LNCAP (cell line): ENCODE measurements around the gene LRBA.

Source experiments
- TF ChIP-seq, protein P1 (sequence below): fragments of 450-650 bp; IDR thresholded peaks from 2 replicates; pipeline ENCODE4 v1.5.1; 2017; ENCODE audit warnings: mild to moderate bottlenecking

LRBA gene

DNA sequence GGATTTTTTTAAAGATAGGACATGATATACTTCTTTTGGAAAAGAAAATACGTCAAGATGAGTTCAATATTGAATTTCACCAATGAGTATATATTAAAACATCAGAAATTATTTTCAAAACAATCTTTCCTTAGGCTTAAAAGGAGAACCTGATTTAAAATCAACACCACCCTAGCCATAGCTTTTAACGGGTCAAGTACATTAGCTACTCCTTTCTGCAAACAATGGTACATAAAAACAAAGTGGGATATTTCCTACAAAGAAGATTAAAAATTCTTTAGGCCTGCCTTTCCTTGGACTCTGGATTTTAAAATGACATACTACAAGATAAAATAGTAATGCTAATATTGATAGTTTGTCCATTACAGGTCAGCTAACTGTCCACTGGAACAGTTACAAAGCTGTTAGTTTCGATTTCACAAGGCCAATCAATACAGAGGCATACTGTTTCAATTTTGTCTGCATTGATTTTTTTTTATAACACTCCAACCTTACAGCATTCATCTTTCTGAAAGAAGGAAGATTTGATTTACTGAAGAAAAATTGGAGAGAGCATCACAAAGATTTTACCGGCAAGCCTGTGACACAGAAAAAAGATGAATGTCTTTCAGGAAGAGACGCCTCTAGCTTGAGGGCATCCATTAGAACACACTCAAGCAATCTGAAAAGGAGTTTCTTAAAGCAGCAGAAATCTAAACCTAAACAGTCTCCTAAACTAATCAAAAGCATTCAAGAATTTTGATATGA, 335.9 kb downstream of the LRBA start:
- TF ChIP-seq, protein P1, sequence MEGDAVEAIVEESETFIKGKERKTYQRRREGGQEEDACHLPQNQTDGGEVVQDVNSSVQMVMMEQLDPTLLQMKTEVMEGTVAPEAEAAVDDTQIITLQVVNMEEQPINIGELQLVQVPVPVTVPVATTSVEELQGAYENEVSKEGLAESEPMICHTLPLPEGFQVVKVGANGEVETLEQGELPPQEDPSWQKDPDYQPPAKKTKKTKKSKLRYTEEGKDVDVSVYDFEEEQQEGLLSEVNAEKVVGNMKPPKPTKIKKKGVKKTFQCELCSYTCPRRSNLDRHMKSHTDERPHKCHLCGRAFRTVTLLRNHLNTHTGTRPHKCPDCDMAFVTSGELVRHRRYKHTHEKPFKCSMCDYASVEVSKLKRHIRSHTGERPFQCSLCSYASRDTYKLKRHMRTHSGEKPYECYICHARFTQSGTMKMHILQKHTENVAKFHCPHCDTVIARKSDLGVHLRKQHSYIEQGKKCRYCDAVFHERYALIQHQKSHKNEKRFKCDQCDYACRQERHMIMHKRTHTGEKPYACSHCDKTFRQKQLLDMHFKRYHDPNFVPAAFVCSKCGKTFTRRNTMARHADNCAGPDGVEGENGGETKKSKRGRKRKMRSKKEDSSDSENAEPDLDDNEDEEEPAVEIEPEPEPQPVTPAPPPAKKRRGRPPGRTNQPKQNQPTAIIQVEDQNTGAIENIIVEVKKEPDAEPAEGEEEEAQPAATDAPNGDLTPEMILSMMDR = no peak

DNA sequence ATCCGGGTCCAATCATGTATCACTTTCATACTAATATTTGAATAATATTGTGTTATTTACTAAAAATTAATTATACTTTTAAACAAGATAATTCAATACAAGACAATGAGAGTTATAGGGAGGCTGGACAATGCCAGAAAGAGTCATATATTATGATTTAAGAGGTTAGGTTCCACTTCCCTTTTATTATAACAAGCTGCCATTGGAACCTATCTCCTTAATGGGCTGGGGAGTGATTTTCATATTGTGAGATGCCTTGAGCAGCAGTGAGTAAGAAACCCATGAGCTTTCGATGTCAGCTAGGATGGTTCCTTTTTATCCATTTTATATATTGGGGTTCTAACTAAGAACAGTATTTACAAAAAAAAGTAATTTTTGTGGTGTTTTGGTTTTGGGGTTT, 341.3 kb downstream of the LRBA start:
- TF ChIP-seq, protein P1 = no peak

DNA sequence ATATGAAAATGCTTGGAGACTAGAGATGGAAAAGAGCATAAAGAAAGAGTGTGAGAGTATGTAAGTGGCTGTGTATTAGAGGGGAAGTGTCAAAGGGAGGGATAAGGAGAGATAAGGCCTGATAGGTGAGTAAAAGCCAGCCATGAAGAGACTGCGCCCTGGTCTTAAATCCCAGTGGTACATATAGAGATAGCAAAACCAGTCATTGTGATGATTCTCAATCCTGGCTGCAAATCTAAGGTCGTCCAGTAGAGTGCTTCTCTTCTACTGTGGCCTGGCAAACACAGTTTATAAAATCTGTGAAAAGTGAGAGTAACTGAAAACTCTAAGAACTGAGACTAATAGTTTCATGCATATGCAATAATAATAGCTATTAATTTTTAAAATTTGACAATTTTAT, 346.3 kb downstream of the LRBA start:
- TF ChIP-seq, protein P1 = no peak

DNA sequence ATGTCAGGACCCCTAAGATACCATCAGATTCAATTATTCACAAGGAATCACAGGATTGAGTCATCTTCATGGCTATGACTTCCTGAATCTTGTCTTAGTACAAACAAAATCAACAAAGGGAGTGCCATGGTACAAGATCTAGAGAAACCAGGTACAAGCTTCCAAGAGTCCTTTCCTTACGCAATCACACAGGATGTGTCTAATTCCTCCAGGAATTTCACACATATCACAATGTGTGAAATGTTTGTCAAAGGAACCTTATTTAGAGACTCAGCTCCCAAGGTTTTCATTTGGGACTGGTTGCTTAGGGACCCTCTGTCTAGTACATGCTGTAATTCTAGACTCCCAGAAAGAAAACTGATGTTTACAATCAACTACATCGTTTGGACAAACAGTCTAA, 350.1 kb downstream of the LRBA start:
- TF ChIP-seq, protein P1 = no peak

DNA sequence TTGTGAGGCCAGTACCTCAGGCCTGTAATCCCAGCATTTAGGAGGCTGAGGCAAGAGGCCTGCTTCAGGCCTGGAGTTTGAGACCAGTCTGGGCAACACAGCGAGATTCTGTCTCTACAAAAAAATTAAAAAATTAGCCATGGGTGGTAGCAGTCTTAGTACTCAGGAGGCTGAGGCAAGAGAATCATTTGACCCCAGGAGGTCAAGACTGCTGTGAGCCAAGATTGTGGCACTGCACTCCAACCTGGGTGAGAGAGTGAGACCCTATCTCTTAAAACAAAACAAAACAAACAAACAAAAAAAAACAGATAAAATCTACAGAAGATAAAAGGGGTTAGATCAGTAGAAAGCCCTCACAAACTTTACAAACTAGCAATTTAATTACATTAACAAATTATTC, 352.4 kb downstream of the LRBA start:
- TF ChIP-seq, protein P1 = no peak

DNA sequence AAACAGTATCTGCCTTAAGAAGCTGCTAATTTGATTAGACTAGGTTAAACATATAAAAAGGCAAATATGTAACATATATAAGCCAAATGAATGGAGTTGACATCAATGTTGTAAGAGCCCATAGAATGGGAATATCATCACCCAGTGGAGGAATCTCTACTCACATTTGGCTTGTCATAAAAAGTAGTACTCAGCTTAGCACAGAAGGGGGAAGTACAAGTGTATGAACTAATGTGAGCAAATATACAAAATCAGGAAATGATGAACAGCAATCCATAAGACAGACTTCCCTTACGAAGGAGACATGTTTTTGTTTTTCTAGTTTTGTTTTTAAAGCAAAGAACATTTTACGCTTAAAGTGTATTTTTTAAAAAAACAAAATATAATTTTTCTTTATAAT, 358.2 kb downstream of the LRBA start:
- TF ChIP-seq, protein P1 = no peak

DNA sequence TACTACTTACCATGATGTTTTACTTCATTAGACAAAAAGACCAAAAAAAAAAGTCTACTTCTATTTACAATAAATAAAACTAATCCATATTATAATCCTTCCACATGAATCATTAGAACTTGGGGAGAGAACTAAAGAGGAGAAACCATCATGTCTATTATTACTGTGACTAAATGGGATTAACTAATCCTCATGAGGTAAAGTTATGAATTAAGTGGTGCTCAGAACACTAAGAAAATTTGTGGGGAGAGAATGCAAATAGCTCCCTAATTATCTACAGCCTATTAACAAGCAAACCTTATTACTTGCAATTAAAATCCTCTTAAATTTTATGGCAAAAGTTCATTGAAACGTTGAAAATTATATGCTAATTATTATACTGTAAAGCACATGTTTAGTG, 364.3 kb downstream of the LRBA start:
- TF ChIP-seq, protein P1 = no peak

DNA sequence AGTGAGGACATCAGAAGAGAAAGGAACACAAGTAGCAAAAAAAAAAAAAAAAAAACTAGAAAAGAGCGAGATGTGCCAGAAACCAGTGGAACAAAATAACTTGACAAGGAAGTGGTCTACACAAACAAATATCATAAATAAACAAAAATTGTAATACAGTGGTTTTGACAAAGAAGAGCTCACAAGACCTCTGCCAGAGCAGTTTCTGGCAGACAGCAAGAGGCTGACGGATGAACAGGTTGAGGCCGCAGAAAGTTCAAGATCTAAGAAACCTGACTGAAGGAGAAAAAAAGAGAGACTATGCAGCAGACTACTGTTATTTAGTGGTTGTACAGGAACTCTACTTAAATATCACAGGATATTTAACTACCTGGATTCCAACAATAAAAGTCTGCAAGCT, 367.0 kb downstream of the LRBA start:
- TF ChIP-seq, protein P1 = no peak
